Chondrocyte (in vitro differentiated cells): ENCODE data around the gene KBTBD6. TPM values are rescaled to one million over a fixed set of nuclear protein-coding genes. Genes with fewer than 3 reads are reported as not detected.

Experiments
- DNase-seq: peaks from one replicate; pipeline ENCODE4 v3.0.0; 2021; ENCODE audit warnings: mixed read lengths, low spot score
- H3K27ac Mint-ChIP-seq: one replicate; pipeline ENCODE4 v1.8.0; 2021; ENCODE audit warnings: mild to moderate bottlenecking, moderate library complexity, mixed read lengths; ENCODE audit not compliant: unreplicated experiment
- H3K27me3 Mint-ChIP-seq: 2 replicates; pipeline ENCODE4 v1.8.0; 2021; ENCODE audit warnings: low read depth, mixed read lengths
- H3K36me3 Mint-ChIP-seq: 2 replicates; pipeline ENCODE4 v1.8.0; 2021; ENCODE audit warnings: low read depth, mixed read lengths
- H3K4me1 Mint-ChIP-seq: 2 replicates; pipeline ENCODE4 v1.8.0; 2021; ENCODE audit warnings: low read depth, mild to moderate bottlenecking, mixed read lengths
- H3K4me3 Mint-ChIP-seq: one replicate; pipeline ENCODE4 v1.8.0; 2021; ENCODE audit warnings: mild to moderate bottlenecking, moderate library complexity, mixed read lengths; ENCODE audit not compliant: unreplicated experiment
- H3K9me3 Mint-ChIP-seq: 2 replicates; pipeline ENCODE4 v1.8.0; 2021; ENCODE audit warnings: low read depth, mixed read lengths
- total RNA-seq: library from RNA; stranded (reverse); gene quantifications from 3 replicates; pipeline ENCODE4 v1.2.1, GENCODE V29; 2021
- TF ChIP-seq, protein P1 (sequence below): fragments of 200-600 bp; sonication (generic); IDR thresholded peaks from 2 replicates; pipeline ENCODE4 v1.5.0; 2021; ENCODE audit warnings: antibody characterized with exemption, mild to moderate bottlenecking, moderate library complexity

Gene KBTBD6
- total RNA-seq, 1 donor from 2014 or later = 9.7 TPM

DNA sequence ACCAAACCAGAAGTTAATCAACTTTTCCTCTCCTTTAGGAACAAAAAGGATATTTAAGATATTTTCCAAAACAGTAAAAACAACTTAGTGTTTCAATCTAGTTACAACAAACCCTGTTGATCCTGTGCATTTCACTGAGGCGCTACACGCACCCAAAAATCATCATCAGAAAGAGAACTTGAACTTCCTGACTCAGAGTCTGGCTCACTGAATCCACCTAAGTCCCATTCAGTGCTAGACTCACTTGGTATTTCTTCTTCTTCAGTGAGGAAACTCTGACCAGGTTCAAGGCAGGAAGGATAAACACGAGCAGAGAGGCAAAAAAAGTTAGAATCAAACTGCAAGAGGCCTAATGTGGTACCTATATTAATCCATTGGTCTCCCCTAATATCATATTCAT lies 2.2 kb downstream of the KBTBD6 start:
- no peaks in the 10 kb centered on the region for H3K36me3 Mint-ChIP-seq
- no peaks in the 10 kb centered on the region for H3K27me3 Mint-ChIP-seq
- peak overlapping the region; percentile 91 for H3K4me3 Mint-ChIP-seq
- no peaks in the 10 kb centered on the region for H3K9me3 Mint-ChIP-seq
- H3K27ac Mint-ChIP-seq = peak overlapping the region; percentile 0
- H3K4me1 Mint-ChIP-seq = peaks cover 54% of the 10 kb centered on the region
- no peak for DNase-seq
- TF ChIP-seq, protein P1, sequence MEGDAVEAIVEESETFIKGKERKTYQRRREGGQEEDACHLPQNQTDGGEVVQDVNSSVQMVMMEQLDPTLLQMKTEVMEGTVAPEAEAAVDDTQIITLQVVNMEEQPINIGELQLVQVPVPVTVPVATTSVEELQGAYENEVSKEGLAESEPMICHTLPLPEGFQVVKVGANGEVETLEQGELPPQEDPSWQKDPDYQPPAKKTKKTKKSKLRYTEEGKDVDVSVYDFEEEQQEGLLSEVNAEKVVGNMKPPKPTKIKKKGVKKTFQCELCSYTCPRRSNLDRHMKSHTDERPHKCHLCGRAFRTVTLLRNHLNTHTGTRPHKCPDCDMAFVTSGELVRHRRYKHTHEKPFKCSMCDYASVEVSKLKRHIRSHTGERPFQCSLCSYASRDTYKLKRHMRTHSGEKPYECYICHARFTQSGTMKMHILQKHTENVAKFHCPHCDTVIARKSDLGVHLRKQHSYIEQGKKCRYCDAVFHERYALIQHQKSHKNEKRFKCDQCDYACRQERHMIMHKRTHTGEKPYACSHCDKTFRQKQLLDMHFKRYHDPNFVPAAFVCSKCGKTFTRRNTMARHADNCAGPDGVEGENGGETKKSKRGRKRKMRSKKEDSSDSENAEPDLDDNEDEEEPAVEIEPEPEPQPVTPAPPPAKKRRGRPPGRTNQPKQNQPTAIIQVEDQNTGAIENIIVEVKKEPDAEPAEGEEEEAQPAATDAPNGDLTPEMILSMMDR = no peak

DNA sequence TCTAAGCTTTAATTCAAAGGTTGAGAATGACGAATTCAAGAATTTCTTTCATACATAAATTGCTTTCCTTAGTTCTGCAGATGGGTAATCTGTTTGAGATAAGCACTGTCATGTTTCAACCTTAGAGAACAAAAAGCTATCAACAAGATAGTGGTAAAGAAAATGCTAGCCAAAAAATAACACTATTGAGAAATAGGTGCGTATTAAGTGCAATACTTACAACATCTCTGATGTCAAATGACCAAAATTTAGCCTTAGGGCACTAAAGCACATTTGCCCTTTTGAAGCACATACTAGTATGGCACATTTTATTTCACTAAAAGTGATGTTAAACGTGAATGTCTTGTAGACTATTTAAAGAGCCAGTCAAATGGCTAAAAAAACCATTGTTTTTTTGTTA lies 4.9 kb downstream of the KBTBD6 start:
- H3K4me1 Mint-ChIP-seq = peaks cover 40% of the 10 kb centered on the region
- H3K36me3 Mint-ChIP-seq = no peaks in the 10 kb centered on the region
- no peaks in the 10 kb centered on the region for H3K9me3 Mint-ChIP-seq
- H3K27ac Mint-ChIP-seq = no peak overlapping the region
- H3K27me3 Mint-ChIP-seq = no peaks in the 10 kb centered on the region
- DNase-seq = no peak
- no peak overlapping the region for H3K4me3 Mint-ChIP-seq
- TF ChIP-seq, protein P1 = no peak

DNA sequence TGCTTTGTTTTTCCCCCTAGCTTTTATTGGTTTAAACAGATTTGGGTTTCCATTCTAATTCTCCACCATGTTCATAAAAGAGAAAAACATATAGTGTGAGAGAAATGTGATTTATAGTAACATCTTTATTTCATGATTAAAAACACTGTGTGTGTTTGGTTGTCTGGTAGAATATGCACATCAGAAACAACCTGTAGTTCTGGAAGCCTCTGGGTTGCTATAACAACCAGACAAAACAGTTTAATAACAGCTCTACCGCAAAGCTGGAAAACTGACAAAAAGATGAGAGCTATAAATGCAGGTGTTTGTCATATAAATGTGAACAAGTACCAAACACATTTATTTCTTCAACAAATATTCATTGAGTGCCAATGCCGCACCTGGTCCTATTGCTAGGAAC lies 9.8 kb downstream of the KBTBD6 start:
- no peaks in the 10 kb centered on the region for H3K9me3 Mint-ChIP-seq
- no peaks in the 10 kb centered on the region for H3K27me3 Mint-ChIP-seq
- no peak overlapping the region for H3K4me3 Mint-ChIP-seq
- DNase-seq = no peak
- no peaks in the 10 kb centered on the region for H3K4me1 Mint-ChIP-seq
- H3K27ac Mint-ChIP-seq = no peak overlapping the region
- TF ChIP-seq, protein P1 = no peak
- no peaks in the 10 kb centered on the region for H3K36me3 Mint-ChIP-seq

DNA sequence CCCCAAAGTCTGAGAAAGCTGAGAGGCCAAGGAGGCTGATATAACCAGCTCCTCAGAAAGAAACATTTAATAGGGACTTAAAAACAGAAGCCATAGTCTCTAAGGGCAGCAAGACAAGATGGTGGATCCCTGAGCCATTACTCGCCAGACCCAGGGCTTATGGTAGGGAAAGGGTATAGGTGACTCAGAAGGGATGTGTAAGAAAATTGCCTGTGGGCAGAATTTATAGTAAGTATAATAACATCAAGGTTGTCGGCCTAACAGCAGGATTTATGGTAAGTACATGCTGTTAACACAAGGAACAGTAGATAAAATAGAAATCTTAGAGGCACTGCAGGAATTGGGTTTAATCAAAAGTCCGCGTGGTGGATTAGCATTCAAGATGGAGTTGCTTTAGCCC lies 14.7 kb downstream of the KBTBD6 start:
- no peaks in the 10 kb centered on the region for H3K27me3 Mint-ChIP-seq
- H3K4me1 Mint-ChIP-seq = no peaks in the 10 kb centered on the region

DNA sequence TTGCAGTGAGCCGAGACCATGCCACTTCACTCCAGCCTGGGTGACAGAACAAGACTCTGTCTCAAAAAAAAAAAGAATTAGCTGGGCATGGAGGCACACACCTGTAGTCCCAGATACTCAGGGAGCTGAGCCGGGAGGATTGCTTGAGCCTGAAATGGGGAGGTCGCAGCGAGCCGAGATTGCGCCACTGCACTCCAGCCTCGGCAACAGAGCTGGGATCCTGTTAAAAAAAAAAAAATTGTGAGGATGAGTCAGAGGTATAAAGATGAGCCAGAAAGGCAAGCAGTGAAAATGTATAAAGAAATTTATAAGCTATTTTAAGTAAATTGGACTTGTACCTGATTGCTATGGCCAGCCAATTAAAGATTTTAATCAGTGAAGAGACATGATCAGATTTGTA lies 21.1 kb downstream of the KBTBD6 start:
- Mint-ChIP-seq H3K27me3 (no peaks in the 10 kb centered on the region), H3K4me1 (no peaks in the 10 kb centered on the region), H3K27ac (no peak overlapping the region), H3K4me3 (no peak overlapping the region), H3K9me3 (no peaks in the 10 kb centered on the region), H3K36me3 (no peaks in the 10 kb centered on the region)
- DNase-seq = no peak
- TF ChIP-seq, protein P1 = no peak

More for the DNA sequence above, 14.7 kb downstream of the KBTBD6 start:
- no peak for DNase-seq
- Mint-ChIP-seq H3K4me3 (no peak overlapping the region), H3K27ac (no peak overlapping the region), H3K36me3 (no peaks in the 10 kb centered on the region), H3K9me3 (no peaks in the 10 kb centered on the region)
- TF ChIP-seq, protein P1 = no peak
